KBM-7 (cell line): ENCODE results near the gene CACNA2D3.

ENCODE experiments used
- DNase-seq: peaks from one replicate; pipeline ENCODE4 v3.0.0-alpha.2; 2015
- in situ Hi-C: fragments of 300-500 bp; cut with MboI; formaldehyde crosslinking; loops from 2 replicates; pipeline ENCODE4 v1.14.3; 2020; ENCODE audit warnings: low sequenced_read_pairs, low pct_unique_long_range_greater_than_20kb, mixed read lengths

The CACNA2D3 gene

GRCh38 chr3:54772746-54773145 is 650.4 kb downstream of the CACNA2D3 start:
- DNase-seq: no peak
- in situ Hi-C loops: no loop called here

- no peak for DNase-seq
- in situ Hi-C loops: no loop called here
Observed at GRCh38 chr3:54773271-54773670, 650.9 kb downstream of the CACNA2D3 start.

DNA sequence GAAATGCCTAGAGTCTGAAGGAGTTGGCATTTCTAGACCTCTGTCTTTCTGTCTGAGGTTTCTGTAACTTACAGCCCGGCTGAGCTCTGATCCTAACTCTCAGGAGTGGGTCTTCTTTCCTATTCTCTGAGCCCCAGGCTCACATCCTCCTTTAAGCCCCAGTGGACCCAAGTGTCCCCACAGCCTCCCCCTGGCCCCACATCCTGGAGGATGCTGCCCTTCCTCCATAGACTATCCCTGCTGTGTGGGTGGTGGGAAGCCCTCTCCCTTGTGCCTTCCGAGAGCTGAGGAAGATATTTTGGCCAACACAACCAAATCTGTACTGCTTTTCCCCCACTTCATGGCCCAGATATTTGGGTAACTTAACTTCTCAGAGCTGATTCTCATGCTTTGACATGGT is 654.2 kb downstream of the CACNA2D3 start:
- DNase-seq: no peak
- in situ Hi-C loops: no loop called here

GRCh38 chr3:54777141-54777540 is 654.8 kb downstream of the CACNA2D3 start:
- no peak for DNase-seq
- in situ Hi-C loops: no loop called here

GRCh38 chr3:54780336-54780735 is 658.0 kb downstream of the CACNA2D3 start:
- in situ Hi-C loops: no loop called here

GRCh38 chr3:54781728-54782127 is 659.4 kb downstream of the CACNA2D3 start:
- in situ Hi-C loops: no loop called here

More at GRCh38 chr3:54780336-54780735, 658.0 kb downstream of the CACNA2D3 start:
- DNase-seq: no peak

GRCh38 chr3:54783611-54784010 is 661.3 kb downstream of the CACNA2D3 start:
- no peak for DNase-seq
- in situ Hi-C loops: no loop called here

More at GRCh38 chr3:54781728-54782127, 659.4 kb downstream of the CACNA2D3 start:
- no peak for DNase-seq

DNA sequence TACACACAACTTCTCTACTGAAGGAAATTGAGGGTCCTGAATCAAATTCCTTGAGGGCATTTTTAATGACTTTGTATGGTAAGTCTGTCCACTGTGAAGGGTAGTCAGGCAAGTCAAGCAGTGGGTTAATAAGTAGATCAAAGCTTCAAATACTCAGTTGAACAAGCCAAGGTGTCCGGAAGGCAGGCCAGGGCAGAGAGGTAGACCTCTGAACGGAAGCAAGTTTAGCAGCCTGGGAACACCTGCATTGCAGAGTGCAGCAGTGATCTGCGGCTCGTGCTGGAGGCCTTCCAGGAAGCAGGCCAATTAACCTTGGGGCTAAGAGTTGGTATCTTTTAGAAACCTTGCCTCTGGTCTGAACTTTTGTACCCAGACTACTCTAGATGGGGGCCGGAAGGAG is 661.7 kb downstream of the CACNA2D3 start:
- in situ Hi-C loops: no loop called here
- DNase-seq: no peak

- DNase-seq: no peak
- in situ Hi-C loops: no loop called here
Observed at GRCh38 chr3:54785976-54786375, 663.6 kb downstream of the CACNA2D3 start.

DNA sequence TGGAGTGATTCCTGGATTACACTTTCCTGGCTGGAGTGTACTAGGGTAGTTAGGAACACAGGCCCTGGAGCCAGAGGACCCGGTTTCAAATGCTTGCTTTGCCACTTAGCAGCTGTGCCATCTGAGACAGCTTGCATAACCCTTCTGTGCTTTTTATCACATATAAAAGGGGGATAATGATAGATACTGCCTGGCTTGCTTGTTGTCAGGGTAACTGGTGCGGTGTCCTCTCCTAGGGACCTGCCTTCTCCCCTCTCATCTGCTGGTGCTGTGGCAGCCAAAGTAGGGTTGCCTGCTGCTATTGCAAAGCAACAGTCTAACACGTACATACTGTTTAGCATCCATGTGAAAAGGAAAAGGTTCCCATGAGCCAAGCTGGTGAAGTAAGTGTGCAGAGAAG is 667.7 kb downstream of the CACNA2D3 start:
- DNase-seq: no peak
- in situ Hi-C loops: no loop called here

DNA sequence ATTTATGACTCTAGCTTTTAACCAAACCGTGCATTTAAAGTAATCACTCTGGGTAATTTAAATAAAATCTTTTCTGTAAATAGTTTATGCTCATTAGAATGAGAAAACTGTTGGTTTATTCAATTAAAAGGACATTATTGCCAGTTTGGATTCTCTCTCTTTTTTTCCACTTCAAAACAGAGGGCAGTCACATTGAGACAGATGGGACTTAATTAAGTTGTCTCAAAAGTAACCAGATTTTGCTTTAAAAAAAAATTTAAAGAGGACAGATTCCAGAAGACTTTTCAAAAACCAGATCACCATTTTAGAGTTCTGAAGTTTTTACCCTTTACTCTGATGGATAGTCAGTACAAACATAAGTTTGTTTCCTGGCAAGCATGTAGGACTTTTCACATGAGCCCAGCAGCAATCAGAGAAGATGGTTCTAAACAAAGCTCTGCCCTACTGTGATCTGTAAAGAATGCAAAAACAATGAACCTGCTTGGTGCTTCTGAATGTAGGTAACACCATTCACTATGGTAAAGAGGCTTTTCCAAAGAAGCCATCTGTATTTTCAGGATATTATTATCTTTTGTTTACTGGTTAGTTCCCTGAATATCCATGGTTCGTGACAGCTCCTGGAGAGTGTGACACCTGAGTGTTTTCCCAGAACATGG is 669.3 kb downstream of the CACNA2D3 start:
- in situ Hi-C loops: no loop called here
- DNase-seq: no peak

DNA sequence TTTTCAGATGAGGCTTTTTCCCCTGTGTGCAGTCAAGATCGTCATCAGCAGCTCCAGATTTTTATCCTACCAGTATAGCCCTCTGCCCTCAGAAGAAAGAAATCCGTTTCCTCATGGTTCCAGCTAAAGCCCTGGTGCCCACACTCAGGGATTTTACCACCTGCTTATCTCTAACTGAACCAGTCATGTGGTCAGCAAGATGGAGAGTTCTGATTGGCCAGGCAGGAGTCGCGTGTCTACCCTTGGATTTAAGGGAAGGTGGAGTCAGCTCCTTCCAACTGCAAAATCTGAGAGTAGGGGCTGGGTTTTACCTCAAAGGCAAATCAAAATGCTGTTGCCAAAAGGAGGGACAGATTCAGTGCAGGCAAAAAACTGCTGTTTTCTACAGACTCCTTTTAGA is 670.2 kb downstream of the CACNA2D3 start:
- DNase-seq: no peak
- in situ Hi-C loops: no loop called here

GRCh38 chr3:54793171-54793570 is 670.8 kb downstream of the CACNA2D3 start:
- DNase-seq: no peak
- in situ Hi-C loops: no loop called here

DNA sequence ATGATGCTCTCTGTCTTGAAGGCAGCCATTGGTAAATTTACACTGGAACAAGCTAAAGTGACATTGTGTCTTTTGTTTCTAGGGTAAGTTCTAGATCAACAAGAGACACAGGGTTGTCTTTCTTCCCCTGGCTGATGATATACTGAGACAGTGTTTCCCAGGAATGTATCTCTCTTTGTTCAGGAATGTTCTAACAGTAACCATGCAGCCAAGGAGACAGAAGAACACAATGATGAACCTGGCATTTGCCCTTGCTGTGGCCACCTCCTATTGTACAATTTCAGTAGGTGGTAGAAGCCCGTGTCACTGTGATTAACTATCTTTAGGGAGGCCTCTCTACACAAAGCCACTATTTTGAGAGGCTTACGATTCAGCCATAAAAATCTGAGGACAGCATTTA is 674.8 kb downstream of the CACNA2D3 start:
- no peak for DNase-seq
- in situ Hi-C loops: no loop called here

DNA sequence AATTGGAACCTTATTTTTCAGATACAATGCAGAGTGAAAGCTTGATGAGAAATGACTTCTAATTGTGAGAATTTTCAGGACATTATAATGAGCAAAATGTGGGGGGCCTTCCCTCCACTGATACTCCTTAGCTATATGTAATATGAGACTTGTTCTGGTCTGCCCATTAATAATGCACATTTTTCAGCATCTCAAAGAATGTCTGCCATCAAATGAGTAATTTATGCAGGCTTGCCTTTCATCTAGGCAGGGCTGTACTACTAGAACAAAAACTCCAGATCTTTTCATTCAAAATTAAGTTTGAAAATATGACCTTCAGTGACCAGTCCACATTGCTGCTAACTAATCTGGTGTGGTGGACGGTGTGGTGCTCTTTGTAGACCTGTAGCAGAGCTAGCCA is 678.1 kb downstream of the CACNA2D3 start:
- in situ Hi-C loops: no loop called here
- DNase-seq: no peak

GRCh38 chr3:54801977-54802376 is 679.6 kb downstream of the CACNA2D3 start:
- in situ Hi-C loops: no loop called here
- DNase-seq: no peak

GRCh38 chr3:54810401-54810800 is 688.0 kb downstream of the CACNA2D3 start:
- no peak for DNase-seq
- in situ Hi-C loops: no loop called here

GRCh38 chr3:54814224-54814623 is 691.9 kb downstream of the CACNA2D3 start:
- in situ Hi-C loops: no loop called here
- DNase-seq: no peak

DNA sequence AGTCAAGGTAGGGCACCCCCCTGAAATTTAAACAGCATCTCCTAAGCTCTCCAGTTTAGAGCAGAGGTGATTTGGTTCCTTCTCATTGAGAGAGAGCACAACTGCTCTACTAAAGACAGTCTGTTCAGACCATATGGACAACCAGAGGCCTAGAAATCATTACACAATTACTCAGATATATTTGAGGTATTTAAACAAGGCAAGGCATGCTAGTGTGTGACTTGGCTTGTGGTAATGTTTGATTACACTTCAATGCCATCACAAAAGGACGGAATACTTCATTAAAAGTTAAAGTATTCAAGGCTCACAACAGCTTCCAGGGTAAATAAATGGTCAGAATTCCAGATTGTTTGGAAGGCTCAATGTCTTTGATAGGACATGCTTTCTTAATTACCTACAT is 695.3 kb downstream of the CACNA2D3 start:
- in situ Hi-C loops: no loop called here

DNA sequence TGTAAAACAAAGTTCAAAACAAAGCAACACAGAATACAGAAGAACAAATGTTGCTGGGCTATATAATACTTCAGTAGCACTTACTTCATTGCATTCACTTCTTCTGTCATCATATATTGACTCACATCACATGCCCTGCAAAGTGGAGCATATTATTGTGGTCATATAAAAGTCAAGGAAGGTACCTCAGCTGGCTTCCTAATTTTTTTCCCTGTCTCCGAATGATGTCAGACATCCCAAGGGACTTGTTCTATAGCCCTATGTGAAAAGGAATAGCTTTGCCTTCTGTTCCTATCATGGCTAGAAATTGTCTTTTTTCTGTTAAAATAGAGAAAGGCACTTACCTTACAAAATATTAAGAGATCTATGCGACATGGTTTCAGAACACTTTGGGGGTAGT is 696.1 kb downstream of the CACNA2D3 start:
- no peak for DNase-seq
- in situ Hi-C loops: no loop called here

More for the DNA sequence above, 695.3 kb downstream of the CACNA2D3 start:
- no peak for DNase-seq

- DNase-seq: no peak
- in situ Hi-C loops: no loop called here
Observed at GRCh38 chr3:54818942-54819341, 696.6 kb downstream of the CACNA2D3 start.
